GM20000 (cell line): ENCODE measurements around the gene GATAD2A.

ENCODE experiments used
- DNase-seq: peaks from one replicate; pipeline ENCODE4 v3.0.0; 2012; ENCODE audit warnings: low spot score
- CTCF ChIP-seq: IDR thresholded peaks from 2 replicates; pipeline ENCODE4 v1.5.1; 2012; ENCODE audit warnings: mild to moderate bottlenecking, control low read depth; ENCODE audit errors: extremely low read depth, missing control alignments

The GATAD2A gene

DNA sequence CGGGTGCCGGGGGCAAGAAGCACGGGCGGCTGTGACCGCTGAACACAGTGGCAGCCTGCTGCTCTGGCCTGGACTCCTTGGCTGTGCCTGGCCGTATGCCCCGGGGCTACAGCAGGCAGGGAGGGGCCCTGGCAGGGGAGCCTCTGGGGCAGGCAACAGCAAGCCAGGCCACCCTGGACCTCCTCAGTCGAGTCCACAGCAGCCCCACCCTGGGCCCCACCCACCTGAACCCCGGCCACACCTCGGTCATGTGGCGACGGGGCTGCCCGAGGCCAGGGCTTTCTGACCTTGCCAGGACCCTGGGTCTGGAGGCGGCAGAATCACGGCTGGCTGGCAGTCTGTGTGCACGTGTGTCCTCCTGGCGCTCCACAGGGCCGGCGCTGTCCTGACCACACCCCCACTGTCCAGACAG lies 141.3 kb downstream of the GATAD2A start:
- DNase-seq: no peak
- no peak for TF ChIP-seq CTCF

GRCh38 chr19:19547674-19548336 lies 142.3 kb downstream of the GATAD2A start:
- no peak for TF ChIP-seq CTCF
- no peak for DNase-seq

DNA sequence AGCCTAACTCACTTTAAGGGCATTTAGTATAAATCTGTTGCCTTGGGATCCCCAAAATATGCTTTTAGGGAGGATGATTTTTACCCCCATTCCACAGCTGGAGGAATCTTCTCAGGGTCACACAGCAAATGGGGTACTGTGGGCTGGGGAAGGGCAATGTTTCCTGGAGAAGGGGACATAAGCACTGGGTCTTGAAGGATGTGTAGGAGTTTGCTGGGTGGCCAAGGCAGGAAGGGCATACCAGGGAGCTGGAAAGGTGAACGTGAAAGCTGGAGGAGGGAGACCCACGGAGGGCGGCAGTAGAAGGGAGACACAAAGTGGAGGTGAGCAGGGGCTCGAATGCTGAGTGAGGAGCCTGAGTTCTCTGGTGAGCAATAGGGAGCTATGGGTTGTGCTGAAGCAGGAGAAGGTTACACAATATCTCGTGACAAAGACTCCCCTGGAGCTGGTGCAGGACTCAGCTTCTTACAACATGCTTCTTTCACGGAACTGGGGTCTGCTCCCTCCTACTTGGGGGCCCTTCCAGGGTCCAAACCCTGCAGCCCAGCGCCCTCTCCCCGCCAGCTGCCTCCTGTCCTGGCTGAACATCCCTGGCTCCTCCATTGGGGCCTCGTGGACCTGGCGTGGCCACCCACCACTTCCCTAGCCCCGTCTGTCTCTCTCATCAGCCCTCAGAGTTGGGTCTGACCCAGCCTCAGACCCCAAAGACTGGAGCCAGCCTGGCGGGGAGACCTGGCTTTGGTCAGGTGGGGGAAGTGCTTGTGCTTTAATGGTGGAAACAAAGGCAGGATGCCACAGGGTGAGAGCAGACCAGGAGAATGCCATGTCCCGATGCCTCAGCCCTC lies 143.7 kb downstream of the GATAD2A start:
- TF ChIP-seq CTCF: no peak

DNA sequence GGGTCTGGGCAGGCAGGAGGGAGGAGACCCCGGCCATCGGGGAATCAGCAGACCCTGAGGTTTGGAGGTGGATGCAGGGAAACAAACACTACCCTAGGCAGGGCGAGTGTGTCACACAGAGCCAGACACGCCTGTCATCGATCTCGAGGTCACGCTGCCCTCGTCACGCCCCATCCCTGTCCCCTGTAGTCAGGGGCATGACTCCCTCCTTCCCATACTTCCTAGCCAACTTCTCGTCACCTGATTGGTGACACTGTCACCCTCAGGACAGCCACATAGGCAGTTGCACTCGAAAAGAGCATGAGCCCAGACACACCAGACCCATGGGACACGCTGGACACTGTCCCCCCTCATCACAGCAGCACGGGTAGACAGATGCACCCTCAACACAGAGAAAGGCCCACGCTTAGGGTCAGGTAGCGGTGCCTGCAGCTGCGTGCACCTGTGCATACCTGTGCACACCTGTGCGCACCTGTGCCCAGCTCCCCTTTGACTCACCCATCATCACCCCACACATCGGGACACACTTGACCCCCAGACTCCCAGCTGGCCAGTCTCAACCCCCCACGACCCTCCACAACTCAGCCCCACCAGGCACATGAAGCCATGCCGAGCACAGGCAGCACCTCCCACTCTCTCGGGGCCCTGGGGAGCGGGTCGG lies 144.5 kb downstream of the GATAD2A start:
- no peak for DNase-seq

More for the DNA sequence above, 143.7 kb downstream of the GATAD2A start:
- DNase-seq: no peak

GRCh38 chr19:19550485-19550929 lies 145.0 kb downstream of the GATAD2A start:
- no peak for TF ChIP-seq CTCF
- DNase-seq: no peak

More for the DNA sequence above, 144.5 kb downstream of the GATAD2A start:
- no peak for TF ChIP-seq CTCF

DNA sequence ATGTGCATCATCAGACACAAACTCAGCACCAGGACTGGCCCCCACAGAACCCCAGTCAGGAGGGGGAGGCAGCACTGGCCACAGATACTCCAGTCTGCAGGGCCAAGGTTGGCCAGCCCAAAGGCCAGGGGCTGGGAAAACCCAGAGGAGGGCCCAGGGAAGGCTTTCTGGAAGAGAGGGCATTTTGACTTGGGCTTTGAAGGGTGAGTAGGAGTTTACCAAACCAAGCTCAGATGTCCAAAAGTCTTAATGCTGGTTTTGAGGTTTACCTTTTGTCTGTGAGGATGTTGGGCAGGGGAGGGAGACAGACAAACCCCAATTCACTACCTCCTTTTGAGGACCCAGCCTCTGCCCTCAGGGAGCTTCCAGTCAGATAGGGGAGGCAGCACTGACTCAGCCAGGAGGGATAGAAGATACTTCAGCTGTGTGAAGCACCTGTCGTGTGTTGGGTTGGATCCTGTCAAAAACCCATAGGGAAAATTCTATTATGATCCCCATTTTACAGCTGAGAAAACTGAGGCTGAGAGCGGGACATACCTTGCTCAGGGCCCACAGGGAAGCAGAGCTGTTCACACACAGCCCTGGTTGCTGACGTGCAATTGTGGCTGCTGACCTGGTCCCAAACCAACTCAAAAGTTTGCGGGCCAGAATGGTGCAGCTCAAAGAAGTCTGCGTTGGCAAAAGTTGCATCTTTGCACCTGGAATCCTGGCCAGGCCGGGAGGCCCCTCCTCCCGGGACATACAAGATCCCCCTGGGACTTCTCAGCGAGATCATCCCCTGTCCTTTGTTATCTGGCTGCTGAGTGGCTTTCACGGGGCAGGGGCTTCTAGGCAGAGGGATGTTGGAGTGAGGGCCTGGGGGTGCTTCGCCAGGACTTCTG lies 145.7 kb downstream of the GATAD2A start:
- DNase-seq: no peak
- no peak for TF ChIP-seq CTCF
